ENCODE measurements around the gene UIMC1. TPM values are rescaled to one million over a fixed set of nuclear protein-coding genes. Genes with fewer than 3 reads are reported as not detected.

UIMC1 gene
- total RNA-seq, 1 donor from 2014 or later: 46.6 TPM

- H3K4me3 Mint-ChIP-seq: no peak overlapping the region
- TF ChIP-seq CTCF (conservative IDR thresholded peaks at IDR 0.05): no peak
- no peak overlapping the region for H3K27ac Mint-ChIP-seq (ENCODE audit: unreplicated experiment)
- H3K4me1 Mint-ChIP-seq: peaks cover under 1% of the 10 kb centered on the region
- no peaks in the 10 kb centered on the region for H3K9me3 Mint-ChIP-seq
- DNase-seq (ENCODE audit: low read depth, low spot score): no peak
- H3K27me3 Mint-ChIP-seq (ENCODE audit: low read depth): no peaks in the 10 kb centered on the region
- H3K36me3 Mint-ChIP-seq (ENCODE audit: low read depth): peaks cover 10% of the 10 kb centered on the region
Measured at GRCh38 chr5:176927562-176927961, 79.0 kb downstream of the UIMC1 start.

DNA sequence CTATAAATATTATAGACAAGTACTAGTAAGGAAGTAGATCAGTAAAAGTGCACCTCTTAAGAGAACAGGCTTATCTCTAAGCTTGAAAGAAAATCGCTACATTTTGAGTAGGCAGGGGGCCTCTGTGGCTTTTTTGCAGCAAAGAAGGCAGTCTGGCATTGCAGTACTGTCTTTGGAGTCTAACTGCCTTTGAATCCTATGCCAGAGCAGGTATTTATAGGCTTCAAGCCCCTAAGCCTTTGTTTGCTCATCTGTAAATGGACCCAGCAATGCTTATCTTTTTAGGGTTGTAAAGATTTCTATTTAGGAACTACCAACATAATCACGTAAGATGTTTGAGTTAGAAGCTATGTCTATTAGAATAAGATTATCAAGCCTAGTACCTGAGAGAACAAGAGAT, 83.8 kb downstream of the UIMC1 start:
- no peaks in the 10 kb centered on the region for H3K27me3 Mint-ChIP-seq (ENCODE audit: low read depth)
- no peak for TF ChIP-seq CTCF (conservative IDR thresholded peaks at IDR 0.05)
- peaks cover 16% of the 10 kb centered on the region for H3K4me1 Mint-ChIP-seq
- no peak for DNase-seq (ENCODE audit: low read depth, low spot score)
- no peak overlapping the region for H3K4me3 Mint-ChIP-seq
- H3K27ac Mint-ChIP-seq (ENCODE audit: unreplicated experiment): no peak overlapping the region
- H3K9me3 Mint-ChIP-seq: no peaks in the 10 kb centered on the region
- peaks cover 12% of the 10 kb centered on the region for H3K36me3 Mint-ChIP-seq (ENCODE audit: low read depth)

GRCh38 chr5:176921714-176922113, 84.9 kb downstream of the UIMC1 start:
- peak overlapping the region; percentile 9 for H3K27ac Mint-ChIP-seq (ENCODE audit: unreplicated experiment)

DNA sequence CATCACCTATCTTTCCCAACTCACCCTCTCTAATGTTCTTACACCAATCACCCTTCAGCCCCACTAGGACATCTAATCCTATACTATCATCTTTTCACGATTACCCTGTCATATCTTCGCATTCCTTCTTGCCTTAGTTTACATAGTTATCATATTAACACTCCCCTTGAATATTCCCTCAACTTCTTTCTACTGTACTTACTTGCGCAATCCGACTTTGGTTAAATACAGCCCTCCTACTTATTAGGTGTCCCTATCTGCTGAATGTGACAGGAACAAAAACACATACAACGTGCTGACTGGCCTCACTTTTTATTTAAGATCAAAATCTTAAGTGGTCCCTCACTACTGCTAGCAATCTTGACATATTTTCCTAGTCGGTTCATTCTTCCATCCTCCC, 88.0 kb downstream of the UIMC1 start:
- peaks cover 16% of the 10 kb centered on the region for H3K4me1 Mint-ChIP-seq
- no peak overlapping the region for H3K4me3 Mint-ChIP-seq

More at GRCh38 chr5:176921714-176922113, 84.9 kb downstream of the UIMC1 start:
- Mint-ChIP-seq H3K9me3 (no peaks in the 10 kb centered on the region), H3K36me3 (ENCODE audit: low read depth) (peaks cover 12% of the 10 kb centered on the region), H3K4me3 (no peak overlapping the region), H3K4me1 (peaks cover 16% of the 10 kb centered on the region), H3K27me3 (ENCODE audit: low read depth) (no peaks in the 10 kb centered on the region)
- no peak for TF ChIP-seq CTCF (conservative IDR thresholded peaks at IDR 0.05)
- DNase-seq (ENCODE audit: low read depth, low spot score): no peak

DNA sequence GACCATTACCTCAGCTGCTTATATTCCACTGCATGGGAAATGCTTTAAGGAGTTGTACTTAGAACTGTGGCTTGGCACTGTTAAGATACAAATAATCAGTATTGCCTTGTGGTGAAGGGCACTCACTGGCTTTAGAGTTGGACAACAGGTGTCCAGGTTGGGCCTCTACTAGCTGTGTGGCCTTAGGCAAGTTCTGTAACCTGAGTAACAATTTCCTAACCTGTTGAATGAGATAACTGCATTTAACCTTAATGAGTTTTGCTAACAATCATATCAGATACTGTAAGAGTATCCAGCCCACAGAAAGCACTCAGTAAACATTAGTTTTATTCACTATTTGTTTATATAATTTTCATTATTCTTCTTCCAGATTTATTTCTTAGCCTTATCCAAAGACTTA, 90.2 kb downstream of the UIMC1 start:
- Mint-ChIP-seq H3K4me1 (peaks cover 4% of the 10 kb centered on the region), H3K36me3 (ENCODE audit: low read depth) (peaks cover 4% of the 10 kb centered on the region), H3K27me3 (ENCODE audit: low read depth) (no peaks in the 10 kb centered on the region), H3K27ac (ENCODE audit: unreplicated experiment) (no peak overlapping the region), H3K4me3 (no peak overlapping the region), H3K9me3 (no peaks in the 10 kb centered on the region)
- TF ChIP-seq CTCF (conservative IDR thresholded peaks at IDR 0.05): no peak
- DNase-seq (ENCODE audit: low read depth, low spot score): no peak

More for the DNA sequence above, 88.0 kb downstream of the UIMC1 start:
- H3K27ac Mint-ChIP-seq (ENCODE audit: unreplicated experiment): no peak overlapping the region
- no peak for DNase-seq (ENCODE audit: low read depth, low spot score)
- H3K9me3 Mint-ChIP-seq: no peaks in the 10 kb centered on the region
- no peak for TF ChIP-seq CTCF (conservative IDR thresholded peaks at IDR 0.05)
- no peaks in the 10 kb centered on the region for H3K27me3 Mint-ChIP-seq (ENCODE audit: low read depth)
- peaks cover 10% of the 10 kb centered on the region for H3K36me3 Mint-ChIP-seq (ENCODE audit: low read depth)

GRCh38 chr5:176915906-176916305, 90.7 kb downstream of the UIMC1 start:
- Mint-ChIP-seq H3K27ac (ENCODE audit: unreplicated experiment) (no peak overlapping the region), H3K4me3 (no peak overlapping the region), H3K27me3 (ENCODE audit: low read depth) (no peaks in the 10 kb centered on the region), H3K4me1 (no peaks in the 10 kb centered on the region), H3K9me3 (no peaks in the 10 kb centered on the region), H3K36me3 (ENCODE audit: low read depth) (peaks cover 4% of the 10 kb centered on the region)
- no peak for TF ChIP-seq CTCF (conservative IDR thresholded peaks at IDR 0.05)
- no peak for DNase-seq (ENCODE audit: low read depth, low spot score)
